HCT116 (cell line): ENCODE data around the gene MATR3. TPM values are rescaled to one million over a fixed set of nuclear protein-coding genes. Genes with fewer than 3 reads are reported as not detected.

Source experiments
- ATAC-seq: fragments of 200-7000 bp; cut with Tn5 transposase; 2 replicates; pipeline ENCODE4 v1.9.1; 2020; ENCODE audit warnings: mild to moderate bottlenecking, moderate library complexity
- BruUV-seq: library from RNA; stranded (reverse); fragments of 400-500 nt; replicated peaks from 2 replicates; lab custom pipeline; 2021; lab: Mats Ljungman, UMichigan
- CTCF ChIA-PET: fragments of 300-600 bp; sonication (Branson Sonifier 250); formaldehyde crosslinking; loops from one replicate; lab custom pipeline; 2021; ENCODE audit warnings: antibody characterized with exemption; lab: Charles Lee
- POLR2A ChIA-PET: fragments of 300-600, 350-600 bp; sonication (Branson Sonifier 250); formaldehyde crosslinking; loops from one replicate; lab custom pipeline; 2021; ENCODE audit warnings: antibody characterized with exemption; lab: Charles Lee
- RAD21 ChIA-PET, 2 experiments: fragments of 300-600 bp; sonication (Branson Sonifier 250); formaldehyde crosslinking; loops; one replicate each; lab custom pipeline; 2023; ENCODE audit warnings: low total read pairs in 2 of 2; ENCODE audit not compliant: uncharacterized antibody in 2 of 2, unreplicated experiment in 2 of 2, low non-redundant PET in 1 of 2; lab: Charles Lee
- DNase-seq: peaks from one replicate; pipeline ENCODE4 v3.0.0-alpha.2; 2010; ENCODE audit warnings: low read depth, low spot score
- H2AFZ ChIP-seq: fragments of 200-600 bp; shearing (Covaris generic), sonication (generic); 2 replicates; pipeline ENCODE4 v1.6.1; 2017; ENCODE audit warnings: low read depth, mixed run types, mixed read lengths, antibody characterized with exemption, low read length; ENCODE audit not compliant: poor library complexity, severe bottlenecking
- H3K27ac ChIP-seq: 2 replicates; pipeline ENCODE4 v1.5.1; 2012; ENCODE audit warnings: low read depth, low read length
- H3K27me3 ChIP-seq: fragments of 200-600 bp; sonication (generic); 2 replicates; pipeline ENCODE4 v1.6.1; 2016; ENCODE audit warnings: mixed run types, low read length, mixed read lengths; ENCODE audit not compliant: insufficient read depth
- H3K36me3 ChIP-seq, 2 experiments: fragments of 200-500 bp in 1 of 2; fragments of 200-600 bp in 1 of 2; sonication (Bioruptor generic) in 1 of 2; sonication (generic) in 1 of 2; 2 replicates each; pipeline versions ENCODE4 v1.5.1 to v1.6.1; 2014 to 2016; ENCODE audit warnings: low read length in 2 of 2, inconsistent platforms in 1 of 2, mixed read lengths in 1 of 2, mixed run types in 1 of 2; ENCODE audit not compliant: insufficient read depth in 2 of 2, control insufficient read depth in 1 of 2
- H3K4me1 ChIP-seq, 2 experiments: fragments of 200-600 bp in 1 of 2; sonication (generic) in 1 of 2; 2 replicates each; pipeline versions ENCODE4 v1.5.1 to v1.6.1; 2012 to 2017; ENCODE audit warnings: low read length in 2 of 2, inconsistent platforms in 1 of 2, mild to moderate bottlenecking in 1 of 2, mixed read lengths in 1 of 2, mixed run types in 1 of 2, moderate library complexity in 1 of 2; ENCODE audit not compliant: insufficient read depth in 2 of 2, control insufficient read depth in 1 of 2
- H3K4me2 ChIP-seq: fragments of 200-600 bp; sonication (generic); 2 replicates; pipeline ENCODE4 v1.6.1; 2017; ENCODE audit warnings: mixed run types, low read length, mixed read lengths
- H3K4me3 ChIP-seq, 2 experiments: fragments of 200-600 bp in 1 of 2; sonication (generic) in 1 of 2; replicated peaks in 1 of 2; 2 replicates each; pipeline ENCODE4 v1.5.1; 2011 to 2016; ENCODE audit warnings: low read length in 2 of 2, control low read depth in 1 of 2, low read depth in 1 of 2, mild to moderate bottlenecking in 1 of 2, mixed read lengths in 1 of 2, mixed run types in 1 of 2
- H3K79me2 ChIP-seq: fragments of 200-600 bp; sonication (generic); 2 replicates; pipeline ENCODE4 v1.6.1; 2017; ENCODE audit warnings: mild to moderate bottlenecking, mixed run types, low read length, moderate library complexity, mixed read lengths; ENCODE audit not compliant: insufficient read depth
- H3K9ac ChIP-seq: fragments of 200-600 bp; sonication (generic); 2 replicates; pipeline ENCODE4 v1.6.1; 2016; ENCODE audit warnings: low read length, mixed read lengths
- H3K9me2 ChIP-seq: fragments of 200-600 bp; sonication (generic), shearing (Covaris generic); 2 replicates; pipeline ENCODE4 v1.6.1; 2017; ENCODE audit warnings: mixed run types, mild to moderate bottlenecking, moderate library complexity; ENCODE audit not compliant: insufficient read depth
- H3K9me3 ChIP-seq, 2 experiments: fragments of 200-500 bp in 1 of 2; fragments of 200-600 bp in 1 of 2; sonication (Bioruptor generic) in 1 of 2; sonication (generic) in 1 of 2; 2 replicates each; pipeline ENCODE4 v1.6.1; 2014 to 2017; ENCODE audit warnings: low read length in 2 of 2, mixed read lengths in 2 of 2, inconsistent platforms in 1 of 2, low read depth in 1 of 2, mild to moderate bottlenecking in 1 of 2, mixed run types in 1 of 2, moderate library complexity in 1 of 2; ENCODE audit not compliant: control insufficient read depth in 1 of 2, insufficient read depth in 1 of 2
- H4K20me1 ChIP-seq: fragments of 200-600 bp; sonication (generic), shearing (Covaris generic); 2 replicates; pipeline ENCODE4 v1.6.1; 2017; ENCODE audit warnings: mixed run types, mild to moderate bottlenecking, moderate library complexity; ENCODE audit not compliant: insufficient read depth
- ATF3 ChIP-seq: IDR thresholded peaks from 2 replicates; pipeline ENCODE4 v1.6.1; 2012
- EGR1 ChIP-seq: IDR thresholded peaks from 2 replicates; pipeline ENCODE4 v1.6.1; 2012; ENCODE audit warnings: low read depth
- EZH2phosphoT487 ChIP-seq: fragments of 200-600 bp; IDR thresholded peaks from 2 replicates; pipeline ENCODE4 v1.6.1; 2018; ENCODE audit warnings: antibody characterized with exemption, borderline replicate concordance
- POLR2A ChIP-seq: IDR thresholded peaks from 2 replicates; pipeline ENCODE4 v1.7.0; 2011; ENCODE audit warnings: borderline replicate concordance; ENCODE audit not compliant: insufficient read depth, insufficient read length; ENCODE audit errors: extremely low read depth
- POLR2AphosphoS5 ChIP-seq: IDR thresholded peaks from 2 replicates; pipeline ENCODE4 v1.6.1; 2011; ENCODE audit warnings: mild to moderate bottlenecking, low read depth, low read length, moderate library complexity
- REST ChIP-seq: IDR thresholded peaks from 2 replicates; pipeline ENCODE4 v1.6.1; 2012; ENCODE audit warnings: low read depth
- SIN3A ChIP-seq: IDR thresholded peaks from 2 replicates; pipeline ENCODE4 v1.6.1; 2012; ENCODE audit warnings: low read depth
- SP1 ChIP-seq: IDR thresholded peaks from 2 replicates; pipeline ENCODE4 v1.6.1; 2012; ENCODE audit warnings: low read depth
- YY1 ChIP-seq: IDR thresholded peaks from 2 replicates; pipeline ENCODE4 v1.6.1; 2011; ENCODE audit warnings: low read length, low read depth, moderate library complexity, mild to moderate bottlenecking; ENCODE audit not compliant: insufficient replicate concordance; ENCODE audit errors: extremely low read depth
- intact Hi-C: fragments of 100-400 bp; cut with micrococcal nuclease; formaldehyde crosslinking; loops from 2 replicates; pipeline ENCODE4 v1.10.0; 2022
- total RNA-seq: library from RNA; stranded (reverse); gene quantifications from one replicate; pipeline ENCODE4 v1.2.1, GENCODE V29; 2021; ENCODE audit not compliant: unreplicated experiment

Gene MATR3
- total RNA-seq, 1 experiment from 2014 or later, result 123 TPM

DNA sequence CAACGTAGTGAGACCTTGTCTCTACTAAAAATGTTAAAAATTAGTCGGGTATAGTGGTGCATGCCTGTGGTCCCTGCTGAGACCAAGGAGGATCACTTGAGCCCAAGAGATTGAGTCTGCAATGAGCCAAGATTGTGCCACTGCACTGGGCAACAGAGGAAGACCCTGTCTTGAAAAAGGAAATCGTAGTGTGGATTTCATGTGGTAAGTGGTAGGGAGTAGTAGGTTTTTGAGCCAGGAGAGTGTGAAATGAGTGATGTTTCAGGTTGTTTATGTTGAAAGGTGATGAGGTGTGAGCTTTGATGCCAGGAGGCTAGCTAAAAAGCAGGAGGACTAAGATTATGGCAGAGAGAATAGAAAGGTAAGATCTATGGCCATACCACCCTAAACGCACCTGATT is 5.9 kb downstream of the MATR3 start:
- BruUV-seq, result no TSS peak
- RAD21 ChIA-PET, result no interaction called here
- Histone ChIP-seq H4K20me1 (peaks cover 82% of the 10 kb centered on the region; the same call in 1 of the 2 replicates), H3K9me2 (no peaks in the 10 kb centered on the region), H3K27me3 (no peaks in the 10 kb centered on the region), H3K4me1 (peaks cover 22 to 53% of the 10 kb centered on the region in 2 experiments), H3K9me3 (no peaks in the 10 kb centered on the region), H2AFZ (no peak overlapping the region), H3K9ac (no peak overlapping the region), H3K27ac (no peak overlapping the region), H3K36me3 (peaks cover 0 to 8% of the 10 kb centered on the region in 2 experiments; a peak in 1 of 4 replicates), H3K79me2 (peaks cover 100% of the 10 kb centered on the region), H3K4me3 (no peak overlapping the region), H3K4me2 (no peak overlapping the region)
- TF ChIP-seq ATF3 (no peak), YY1 (no peak), POLR2A (no peak), POLR2AphosphoS5 (no peak), EGR1 (no peak), SP1 (no peak), SIN3A (no peak), EZH2phosphoT487 (no peak), REST (no peak)
- DNase-seq, result no peak
- POLR2A ChIA-PET, result no interaction called here
- CTCF ChIA-PET, result no interaction called here
- intact Hi-C loops, result no loop called here
- ATAC-seq, result no peak
